Activated naive CD8-positive, alpha-beta T cell treated with anti-CD3 and anti-CD28 coated beads, Interleukin-2, amount 50 U/mL, for 16 hours (primary cell): ENCODE measurements around the gene ASIC3.
"Not testable (repeated sequence)": the region's sequence is repeated elsewhere in the genome, so short reads cannot be mapped to it uniquely, and the experiment has no call there.

Experiments
- DNase-seq: peaks from one replicate; pipeline ENCODE4 v3.0.0-alpha.2; 2020; ENCODE audit warnings: low read depth, low spot score

ASIC3 gene

GRCh38 chr7:151047976-151048815 is at the start of gene ASIC3:
ASIC3 (plus strand) TSS chr7:151048531; CDS start chr7:151048886, 355 bp downstream.
- no peak for DNase-seq

DNA sequence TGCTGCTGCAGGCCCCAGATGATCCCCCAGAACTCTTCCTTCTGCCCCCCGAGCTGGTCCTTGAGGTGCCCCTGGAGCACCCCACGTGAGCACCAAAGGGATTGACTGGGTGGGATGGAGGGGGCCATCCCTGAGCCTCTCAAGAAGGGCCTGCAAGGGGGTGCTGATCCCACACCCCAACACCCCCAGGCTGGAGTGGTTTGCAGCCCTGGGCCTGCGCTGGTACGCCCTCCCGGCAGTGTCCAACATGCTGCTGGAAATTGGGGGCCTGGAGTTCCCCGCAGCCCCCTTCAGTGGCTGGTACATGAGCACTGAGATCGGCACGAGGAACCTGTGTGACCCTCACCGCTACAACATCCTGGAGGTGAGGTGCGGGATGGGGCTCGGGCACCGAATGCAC is 49.3 kb upstream of the ASIC3 start:
- DNase-seq, result no peak

DNA sequence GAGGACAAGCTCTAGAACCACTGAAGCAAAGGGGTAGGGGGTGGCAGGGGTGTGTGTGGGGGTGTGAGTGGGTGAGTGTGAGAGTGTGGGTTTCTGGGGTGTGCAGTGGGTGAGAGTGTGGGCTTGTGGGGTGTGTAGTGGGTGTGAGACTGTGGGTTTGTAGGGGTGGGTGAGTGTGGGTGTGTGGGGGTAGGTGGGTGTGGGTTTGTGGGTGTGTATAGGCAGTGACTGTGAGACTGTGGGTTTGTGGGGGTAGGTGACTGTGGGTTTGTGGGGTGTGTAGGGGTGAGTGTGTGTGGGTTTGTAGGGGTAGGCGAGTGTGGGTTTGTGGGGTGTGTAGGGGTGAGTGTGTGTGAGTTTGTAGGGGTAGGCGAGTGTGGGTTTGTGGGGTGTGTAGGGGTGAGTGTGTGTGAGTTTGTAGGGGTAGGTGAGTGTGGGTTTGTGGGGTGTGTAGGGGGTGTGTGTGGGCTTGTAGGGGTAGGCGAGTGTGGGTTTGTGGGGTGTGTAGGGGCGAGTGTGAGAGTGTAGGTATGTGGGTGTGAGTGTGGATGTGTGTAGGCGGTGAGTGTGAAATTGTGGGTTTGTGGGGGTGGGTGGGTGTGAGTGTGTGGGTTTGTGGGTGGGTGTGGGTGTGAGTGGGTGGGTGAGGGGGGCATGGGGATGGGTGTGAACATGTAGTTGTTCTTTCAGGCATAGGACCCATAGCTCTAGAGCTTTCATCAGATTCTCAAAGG is 48.7 kb upstream of the ASIC3 start:
- DNase-seq, result no peak

GRCh38 chr7:151000897-151001495 is 47.3 kb upstream of the ASIC3 start:
- no peak for DNase-seq

- no peak for DNase-seq
These were observed 46.8 kb upstream of the ASIC3 start for GRCh38 chr7:151001546-151001945.

GRCh38 chr7:151003572-151003971 is 44.8 kb upstream of the ASIC3 start:
- no peak for DNase-seq

DNA sequence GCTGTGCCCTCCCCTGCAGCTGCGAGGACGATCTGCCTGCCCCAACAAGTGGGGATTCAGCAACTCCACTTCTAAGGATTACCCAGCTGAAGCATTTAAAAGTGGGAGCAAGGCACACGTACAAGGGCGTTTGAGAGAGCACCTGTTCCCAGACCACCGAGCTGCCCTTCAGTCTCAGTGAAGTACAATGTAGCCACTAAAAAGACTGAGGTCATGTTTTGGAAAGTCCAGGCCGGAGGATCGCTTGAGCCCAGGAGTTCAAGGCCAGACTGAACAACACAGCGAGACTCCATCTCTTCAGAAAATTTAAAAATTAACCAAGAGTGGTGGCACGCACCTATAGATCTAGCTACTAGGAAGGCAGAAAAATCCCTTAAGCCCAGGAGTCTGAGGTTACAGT is 42.8 kb upstream of the ASIC3 start:
- DNase-seq, result no peak

GRCh38 chr7:151006590-151007300 is 41.6 kb upstream of the ASIC3 start:
- no peak for DNase-seq

DNA sequence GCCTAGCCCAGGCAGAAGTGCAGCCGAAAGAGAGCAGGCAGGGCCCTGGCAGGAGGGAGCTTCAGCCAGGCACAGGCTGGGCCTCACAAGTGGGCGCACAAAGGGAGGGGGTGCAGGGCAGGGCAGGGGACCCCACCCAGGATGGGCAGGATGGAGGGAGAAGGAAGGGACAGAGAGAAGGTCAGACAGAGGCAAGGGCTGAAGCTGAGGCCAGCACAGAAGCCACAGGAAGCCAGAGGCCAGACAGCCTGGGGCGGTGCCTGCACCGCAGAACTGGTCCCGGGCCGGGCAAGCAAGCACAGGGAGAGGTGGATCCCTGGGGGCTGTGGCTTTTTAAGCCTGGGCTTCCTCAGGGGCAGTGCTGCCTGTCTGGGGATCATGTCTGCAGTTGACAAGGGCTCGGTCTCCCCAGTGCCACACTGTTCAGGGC is 40.8 kb upstream of the ASIC3 start:
- DNase-seq, result no peak

DNA sequence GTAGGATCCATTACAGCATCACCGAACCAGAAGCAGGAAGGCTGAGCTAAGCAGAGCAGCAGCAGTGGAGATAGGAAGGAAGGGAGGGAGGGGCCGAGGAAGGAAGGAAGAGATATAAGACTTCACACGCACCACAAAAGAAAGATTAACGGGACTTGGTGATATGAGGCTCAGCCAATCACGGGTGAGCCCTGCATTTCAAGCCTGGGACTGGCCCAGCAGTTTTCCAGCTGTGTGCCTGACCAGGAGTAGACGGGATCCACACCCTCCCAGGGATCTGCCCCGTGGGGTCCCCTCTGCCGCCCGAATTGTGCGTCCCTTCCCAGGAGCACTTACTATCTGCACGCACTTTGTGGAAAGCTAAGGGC is 40.2 kb upstream of the ASIC3 start:
- DNase-seq, result no peak

DNA sequence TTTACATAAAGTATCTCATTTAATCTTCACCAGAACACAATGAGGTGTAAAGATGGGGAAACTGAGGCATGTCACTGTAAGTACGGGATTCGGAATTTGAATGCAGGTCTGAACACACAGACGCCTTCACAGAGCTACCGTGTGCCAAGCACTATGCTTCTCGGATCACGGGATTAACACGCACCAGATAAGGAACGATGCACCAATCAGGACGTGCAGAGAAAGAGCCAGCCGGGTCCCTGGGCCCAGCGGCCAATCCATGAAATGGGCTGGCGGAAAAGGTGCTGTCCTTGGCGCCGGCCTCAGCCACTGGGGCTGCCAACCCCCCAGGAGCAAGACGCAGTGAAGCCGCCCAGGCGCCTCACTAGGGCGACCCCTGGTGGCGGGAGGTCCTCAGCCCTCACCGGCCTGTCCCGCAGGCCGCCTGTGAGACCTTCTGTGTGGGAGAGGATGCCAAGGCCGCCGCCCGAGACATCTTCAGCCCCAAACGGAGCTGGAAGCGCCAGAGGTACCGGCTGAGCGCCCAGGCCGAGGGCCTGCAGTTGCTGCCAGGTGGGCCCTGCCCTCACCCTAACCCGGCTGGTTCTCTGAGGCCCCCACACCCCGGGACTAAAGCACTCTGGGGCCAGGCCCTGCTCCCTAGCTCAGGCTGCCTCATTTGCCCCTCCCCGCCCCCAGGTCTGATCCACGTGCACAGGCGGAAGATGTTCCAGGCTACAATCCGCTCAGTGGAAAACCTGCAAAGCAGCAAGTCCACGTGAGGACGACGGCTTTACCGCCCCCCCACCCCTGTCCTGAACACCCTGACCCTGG is 39.6 kb upstream of the ASIC3 start:
- peak; percentile 54 for DNase-seq

DNA sequence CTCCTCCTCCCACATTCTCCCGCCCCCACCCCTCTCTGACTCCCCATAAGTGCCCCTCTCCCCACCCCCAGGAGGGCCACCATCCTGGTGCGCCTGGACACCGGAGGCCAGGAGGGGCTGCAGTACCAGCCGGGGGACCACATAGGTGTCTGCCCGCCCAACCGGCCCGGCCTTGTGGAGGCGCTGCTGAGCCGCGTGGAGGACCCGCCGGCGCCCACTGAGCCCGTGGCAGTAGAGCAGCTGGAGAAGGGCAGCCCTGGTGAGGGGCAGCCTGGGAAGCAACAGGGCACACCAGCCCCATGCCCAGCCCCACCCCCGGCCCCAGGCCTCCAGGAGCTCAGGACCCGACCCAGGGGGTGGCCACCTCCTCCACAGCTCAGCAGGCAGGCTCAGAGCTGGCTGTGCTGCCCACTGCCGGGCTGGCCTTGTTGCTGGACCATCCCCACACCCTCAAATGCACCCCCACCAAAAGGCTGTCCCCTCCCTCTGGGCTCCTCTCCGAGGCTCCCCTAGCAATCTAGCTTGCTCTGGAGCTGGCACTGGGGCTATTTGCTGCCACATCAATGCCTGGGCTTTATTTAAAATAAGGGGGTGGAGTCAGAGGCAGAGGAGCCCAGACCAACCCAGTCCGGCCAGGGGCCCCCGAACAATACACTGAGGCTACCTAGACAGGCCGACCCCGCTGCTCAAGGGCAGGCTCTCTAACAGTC is 38.8 kb upstream of the ASIC3 start:
- DNase-seq, result no peak

DNA sequence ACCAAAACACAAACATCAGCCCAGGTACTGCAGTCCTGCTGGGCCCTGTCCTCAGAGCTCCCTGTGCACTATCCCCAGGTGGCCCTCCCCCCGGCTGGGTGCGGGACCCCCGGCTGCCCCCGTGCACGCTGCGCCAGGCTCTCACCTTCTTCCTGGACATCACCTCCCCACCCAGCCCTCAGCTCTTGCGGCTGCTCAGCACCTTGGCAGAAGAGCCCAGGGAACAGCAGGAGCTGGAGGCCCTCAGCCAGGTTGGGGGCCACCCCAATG is 38.4 kb upstream of the ASIC3 start:
- no peak for DNase-seq

DNA sequence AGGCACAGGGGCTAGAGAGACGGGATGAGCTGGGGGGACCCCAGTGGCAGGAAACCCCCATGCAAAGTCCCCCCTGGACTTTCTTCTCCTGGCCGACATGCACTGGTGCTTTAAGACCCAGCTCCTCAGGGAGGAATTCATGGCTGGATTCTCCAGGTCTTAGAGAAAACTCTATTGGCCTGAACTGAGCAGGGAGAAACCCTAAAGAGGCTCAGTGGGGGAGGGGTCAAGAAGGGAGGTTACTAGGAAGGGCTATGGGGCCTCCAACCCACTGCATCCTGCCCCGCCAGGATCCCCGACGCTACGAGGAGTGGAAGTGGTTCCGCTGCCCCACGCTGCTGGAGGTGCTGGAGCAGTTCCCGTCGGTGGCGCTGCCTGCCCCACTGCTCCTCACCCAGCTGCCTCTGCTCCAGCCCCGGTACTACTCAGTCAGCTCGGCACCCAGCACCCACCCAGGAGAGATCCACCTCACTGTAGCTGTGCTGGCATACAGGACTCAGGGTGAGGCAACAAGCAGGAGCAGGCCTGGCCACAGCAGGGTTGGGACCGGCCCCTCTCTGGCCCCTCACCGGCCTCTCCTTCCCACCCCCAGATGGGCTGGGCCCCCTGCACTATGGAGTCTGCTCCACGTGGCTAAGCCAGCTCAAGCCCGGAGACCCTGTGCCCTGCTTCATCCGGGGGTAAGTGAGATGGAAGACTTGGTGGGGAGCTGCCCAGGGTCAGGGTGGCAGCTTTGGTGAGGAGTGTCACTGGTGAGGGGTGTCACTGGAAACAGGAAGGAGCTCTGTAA is 37.8 kb upstream of the ASIC3 start:
- no peak for DNase-seq

- DNase-seq, result no peak
These were observed 37.3 kb upstream of the ASIC3 start for GRCh38 chr7:151011097-151011409.

DNA sequence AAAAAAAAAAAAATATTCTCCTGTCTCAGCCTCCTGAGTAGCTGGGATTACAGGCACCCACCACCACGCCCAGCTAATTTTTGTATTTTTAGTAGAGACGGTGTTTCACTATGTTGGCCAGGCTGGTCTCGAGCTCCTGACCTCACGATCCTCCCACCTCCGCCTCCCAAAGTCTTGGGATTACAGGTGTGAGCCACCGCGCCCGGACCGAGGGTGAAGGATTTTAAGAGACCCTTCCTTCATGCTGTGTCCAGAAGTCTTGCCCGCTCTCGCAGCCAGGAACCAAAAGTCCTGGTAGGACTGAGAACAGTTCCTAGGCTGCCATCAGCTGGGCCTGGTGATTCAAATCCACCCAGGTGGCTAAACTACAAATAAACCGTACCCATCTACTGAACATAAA is 36.7 kb upstream of the ASIC3 start:
- DNase-seq, result not testable (repeated sequence)

DNA sequence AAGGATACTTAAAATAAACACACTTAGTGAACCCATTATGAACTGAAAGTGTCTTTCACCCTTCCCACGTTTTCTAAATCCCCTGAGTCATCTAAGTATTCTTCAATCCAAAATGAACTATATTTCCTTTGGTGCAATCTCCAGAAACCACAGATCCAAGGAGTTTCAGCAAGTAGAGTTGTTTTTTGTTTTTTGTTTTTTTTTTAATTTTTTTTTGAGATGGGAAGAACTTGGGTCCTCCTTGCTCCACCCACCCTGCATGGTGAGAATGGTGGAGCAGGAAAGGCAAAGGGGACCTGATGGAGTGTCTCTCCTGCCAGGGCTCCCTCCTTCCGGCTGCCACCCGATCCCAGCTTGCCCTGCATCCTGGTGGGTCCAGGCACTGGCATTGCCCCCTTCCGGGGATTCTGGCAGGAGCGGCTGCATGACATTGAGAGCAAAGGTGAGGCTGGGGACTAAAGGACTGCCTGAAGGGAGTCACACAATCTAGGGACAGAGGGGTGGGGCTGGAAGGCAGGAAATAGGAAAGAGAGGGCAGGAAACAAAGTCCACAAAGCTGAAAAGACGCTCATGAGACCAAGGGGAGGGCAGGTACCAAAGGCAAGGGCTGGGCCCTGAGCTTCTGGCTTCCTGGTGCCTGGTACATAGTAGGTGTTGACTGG is 36.2 kb upstream of the ASIC3 start:
- DNase-seq, result no peak

DNA sequence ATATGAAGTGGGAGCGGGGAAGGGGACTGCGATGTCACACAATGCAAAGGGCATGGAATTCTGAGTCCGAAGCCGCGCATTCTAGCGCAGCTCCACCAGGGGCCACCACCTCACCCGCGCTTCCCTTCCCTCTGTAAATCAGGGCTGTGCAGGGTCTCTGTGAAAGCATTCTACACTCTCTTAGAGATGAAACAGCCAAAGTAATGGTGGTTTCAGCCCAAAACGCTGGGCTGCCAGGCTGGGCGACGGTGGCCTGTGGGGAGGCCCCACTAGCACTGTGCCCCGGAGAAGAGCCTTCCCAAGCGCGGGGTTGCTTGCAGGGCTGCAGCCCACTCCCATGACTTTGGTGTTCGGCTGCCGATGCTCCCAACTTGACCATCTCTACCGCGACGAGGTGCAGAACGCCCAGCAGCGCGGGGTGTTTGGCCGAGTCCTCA is 35.4 kb upstream of the ASIC3 start:
- DNase-seq, result no peak

- no peak for DNase-seq
These were observed 35.0 kb upstream of the ASIC3 start for GRCh38 chr7:151013356-151013732.
